Activated CD8-positive, alpha-beta memory T cell treated with anti-CD3 and anti-CD28 coated beads for 48 hours (primary cell): ENCODE results near the gene RPS24.
A peak's percentile ranks its signal among the peaks of the same experiment; 100 is the strongest.
"Not testable (repeated sequence)": the region's sequence is repeated elsewhere in the genome, so short reads cannot be mapped to it uniquely, and the experiment has no call there.

Experiments
- DNase-seq, 3 experiments: peaks; one replicate each; pipeline ENCODE4 v3.0.0-alpha.2; 2020; ENCODE audit warnings: low read depth in 2 of 3, low spot score in 2 of 3

RPS24 gene

GRCh38 chr10:78047314-78047891, 13.7 kb downstream of the RPS24 start:
- peak; percentile 51 to 78 (median 75) for DNase-seq

GRCh38 chr10:78049851-78050250, 16.2 kb downstream of the RPS24 start:
- no peak for DNase-seq

- DNase-seq = no peak
Measured at GRCh38 chr10:78053211-78053868, 19.7 kb downstream of the RPS24 start.

- DNase-seq = no peak
Measured at GRCh38 chr10:78058562-78058961, 24.9 kb downstream of the RPS24 start.

GRCh38 chr10:78059906-78060702, 26.4 kb downstream of the RPS24 start:
- DNase-seq = no peak

- DNase-seq = no peak
Measured at GRCh38 chr10:78062296-78062695, 28.6 kb downstream of the RPS24 start.

- no peak for DNase-seq
Measured at GRCh38 chr10:78063236-78063635, 29.6 kb downstream of the RPS24 start.

GRCh38 chr10:78064919-78065318, 31.3 kb downstream of the RPS24 start:
- not testable (repeated sequence) for DNase-seq

GRCh38 chr10:78065611-78066010, 31.9 kb downstream of the RPS24 start:
- no peak for DNase-seq

- no peak for DNase-seq
Measured at GRCh38 chr10:78066012-78066411, 32.3 kb downstream of the RPS24 start.

GRCh38 chr10:78066728-78067430, 33.2 kb downstream of the RPS24 start:
- DNase-seq = no peak

- DNase-seq = no peak
Measured at GRCh38 chr10:78069151-78069550, 35.5 kb downstream of the RPS24 start.

- DNase-seq = not testable (repeated sequence)
Measured at GRCh38 chr10:78070064-78070463, 36.4 kb downstream of the RPS24 start.

GRCh38 chr10:78070726-78071125, 37.1 kb downstream of the RPS24 start:
- no peak for DNase-seq

GRCh38 chr10:78071140-78071856, 37.6 kb downstream of the RPS24 start:
- no peak for DNase-seq

GRCh38 chr10:78071857-78072179, 38.2 kb downstream of the RPS24 start:
- no peak for DNase-seq

- DNase-seq = no peak
Measured at GRCh38 chr10:78072504-78072903, 38.8 kb downstream of the RPS24 start.

GRCh38 chr10:78075806-78076205, 42.1 kb downstream of the RPS24 start:
- not testable (repeated sequence) for DNase-seq

- DNase-seq = no peak
Measured at GRCh38 chr10:78078539-78079330, 45.1 kb downstream of the RPS24 start.

GRCh38 chr10:78079411-78079810, 45.7 kb downstream of the RPS24 start:
- no peak for DNase-seq
